ENCODE results near the gene MRPS34.

GRCh38 chr16:1784977-1785845 lies 12.3 kb upstream of the MRPS34 start:
- no peak for TF ChIP-seq CTCF (conservative IDR thresholded peaks at IDR 0.05; ENCODE audit: low read depth, low read length)
- no peak for TF ChIP-seq EZH2 (IDR thresholded peaks at IDR 0.05; ENCODE audit: borderline replicate concordance, low read depth, low read length, poor library complexity, severe bottlenecking)
